IPS-15b (cell line): Measurements from ENCODE around the gene AGMO.

Experiments
- H3K27me3 ChIP-seq: one replicate; pipeline ENCODE4 v1.6.1; 2013; ENCODE audit warnings: low read length; ENCODE audit not compliant: control insufficient read depth, insufficient read depth
- H3K36me3 ChIP-seq: one replicate; pipeline ENCODE4 v1.6.1; 2013; ENCODE audit warnings: low read length; ENCODE audit not compliant: control insufficient read depth, insufficient read depth
- H3K4me1 ChIP-seq: one replicate; pipeline ENCODE4 v1.6.1; 2013; ENCODE audit warnings: mild to moderate bottlenecking, low read length; ENCODE audit not compliant: control insufficient read depth, insufficient read depth
- H3K4me3 ChIP-seq: one replicate; pipeline ENCODE4 v1.5.1; 2013; ENCODE audit warnings: low read depth, low read length
- H3K9ac ChIP-seq: one replicate; pipeline ENCODE4 v1.6.1; 2013; ENCODE audit warnings: low read depth, mild to moderate bottlenecking, low read length
- H3K9me3 ChIP-seq: one replicate; pipeline ENCODE4 v1.6.1; 2013; ENCODE audit warnings: mild to moderate bottlenecking, low read length; ENCODE audit not compliant: control insufficient read depth, insufficient read depth

The AGMO gene

GRCh38 chr7:15586266-15586665, 24.5 kb upstream of the AGMO start:
- Histone ChIP-seq H3K9me3 (peaks cover 3% of the 10 kb centered on the region), H3K9ac (no peak overlapping the region), H3K4me3 (no peak overlapping the region), H3K27me3 (no peaks in the 10 kb centered on the region), H3K4me1 (no peaks in the 10 kb centered on the region), H3K36me3 (no peaks in the 10 kb centered on the region)

DNA sequence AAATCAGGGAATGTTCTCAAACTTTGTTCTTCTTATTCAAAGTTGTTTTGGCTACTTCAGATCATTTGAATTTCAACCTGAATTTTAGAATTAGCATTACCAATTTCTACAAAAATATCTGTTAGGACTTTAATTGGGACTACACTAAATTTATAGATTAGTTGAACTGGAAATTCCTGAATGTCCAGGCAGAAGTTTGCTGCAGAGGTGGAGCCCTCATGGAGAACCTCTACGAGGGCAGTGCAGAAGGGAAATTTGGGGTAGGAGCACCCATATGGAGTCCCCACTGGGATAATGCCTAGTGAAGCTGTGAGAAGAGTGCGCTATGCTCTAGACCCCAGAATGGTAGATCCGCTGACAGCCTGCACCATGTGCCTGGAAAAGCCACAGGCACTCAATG, 22.8 kb upstream of the AGMO start:
- Histone ChIP-seq H3K4me3 (no peak overlapping the region), H3K36me3 (no peaks in the 10 kb centered on the region), H3K27me3 (no peaks in the 10 kb centered on the region), H3K9ac (no peak overlapping the region), H3K4me1 (no peaks in the 10 kb centered on the region), H3K9me3 (peaks cover 3% of the 10 kb centered on the region)

GRCh38 chr7:15582773-15583172, 21.0 kb upstream of the AGMO start:
- no peak overlapping the region for H3K4me3 ChIP-seq
- H3K4me1 ChIP-seq: no peaks in the 10 kb centered on the region
- H3K36me3 ChIP-seq: no peaks in the 10 kb centered on the region
- H3K27me3 ChIP-seq: no peaks in the 10 kb centered on the region
- H3K9me3 ChIP-seq: peaks cover 3% of the 10 kb centered on the region
- H3K9ac ChIP-seq: no peak overlapping the region

DNA sequence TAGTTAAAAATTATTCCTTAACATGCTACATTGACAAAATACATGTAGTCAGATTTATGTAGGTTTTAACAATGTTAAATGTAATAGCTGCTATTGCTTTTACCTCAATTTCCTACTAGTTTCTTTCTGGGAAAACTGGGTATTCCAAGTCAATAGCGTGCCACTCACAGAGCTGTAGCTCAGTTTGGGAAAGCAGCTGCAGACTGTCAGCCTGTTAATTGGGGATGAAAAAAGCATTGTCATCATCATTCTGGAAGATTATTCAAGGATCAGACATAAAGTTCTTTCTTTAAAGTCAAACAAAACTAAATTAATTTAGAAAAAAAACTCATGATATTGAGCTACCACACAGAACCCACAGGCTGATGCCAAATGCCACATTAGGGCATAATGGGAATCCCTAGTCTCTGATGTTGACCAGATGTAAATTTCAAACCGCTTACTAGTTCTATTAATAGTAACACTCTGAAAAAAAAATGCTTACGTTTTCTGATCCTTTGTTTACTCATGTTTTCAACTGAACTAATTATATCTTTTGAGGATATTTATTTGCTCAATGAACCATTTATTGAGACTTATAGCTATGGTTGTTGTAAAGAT, 19.6 kb upstream of the AGMO start:
- H3K9ac ChIP-seq: no peak overlapping the region
- no peak overlapping the region for H3K4me3 ChIP-seq
- H3K27me3 ChIP-seq: no peaks in the 10 kb centered on the region
- H3K36me3 ChIP-seq: no peaks in the 10 kb centered on the region
- no peaks in the 10 kb centered on the region for H3K4me1 ChIP-seq
- H3K9me3 ChIP-seq: peaks cover 3% of the 10 kb centered on the region

DNA sequence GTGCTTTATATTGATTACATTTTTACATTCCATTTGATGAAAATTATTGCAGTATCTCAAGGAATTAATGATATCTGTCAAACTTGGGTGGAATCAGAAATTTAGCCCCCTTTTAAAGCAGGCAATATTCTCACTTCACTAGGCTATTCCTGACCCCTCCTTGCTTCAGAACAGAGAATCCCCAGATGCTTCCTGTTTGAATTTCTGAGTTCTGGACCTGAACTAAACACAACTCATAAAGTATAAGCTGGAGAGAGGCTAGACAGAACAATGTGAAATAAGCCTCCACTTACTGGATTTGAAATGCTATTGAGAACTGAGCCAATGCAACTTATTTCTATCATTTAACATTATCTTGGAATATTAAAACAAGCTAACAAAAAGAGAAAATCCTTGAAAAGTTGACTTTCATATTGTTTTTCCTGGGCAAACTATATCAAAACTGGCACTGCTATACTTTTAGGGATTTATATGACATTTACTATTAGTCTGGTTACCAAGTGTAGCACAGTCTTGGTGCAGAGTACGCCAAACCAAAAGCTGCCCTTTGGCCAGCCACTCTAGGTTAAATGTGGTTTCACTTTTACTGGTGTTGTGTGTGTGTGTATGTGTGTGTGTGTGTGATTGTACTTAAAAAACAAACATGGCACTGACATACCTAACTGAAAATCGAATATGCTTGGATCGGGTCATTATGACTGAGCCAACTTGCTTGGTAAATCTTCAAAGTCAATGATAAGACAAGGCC, 19.0 kb upstream of the AGMO start:
- Histone ChIP-seq H3K4me3 (no peak overlapping the region), H3K9me3 (peaks cover 3% of the 10 kb centered on the region), H3K4me1 (no peaks in the 10 kb centered on the region), H3K36me3 (no peaks in the 10 kb centered on the region), H3K9ac (no peak overlapping the region), H3K27me3 (no peaks in the 10 kb centered on the region)

DNA sequence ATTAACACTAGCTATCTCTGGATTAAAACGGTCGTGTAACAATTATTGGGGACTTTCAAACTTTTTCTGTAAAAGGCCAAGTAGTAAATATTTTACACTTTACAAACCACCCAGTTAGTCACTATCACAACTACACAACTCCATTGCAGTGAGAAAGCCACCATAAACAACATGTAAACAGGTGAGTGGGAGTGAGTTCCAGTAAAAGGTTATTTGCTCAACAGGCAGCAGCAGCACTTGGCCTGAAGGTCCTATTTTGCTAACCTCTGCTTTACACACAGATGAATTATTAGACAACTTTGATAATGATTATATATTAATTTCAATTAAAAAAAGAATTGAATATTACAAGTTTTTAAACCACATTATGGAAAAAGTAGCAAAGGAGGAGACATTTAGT, 15.8 kb upstream of the AGMO start:
- Histone ChIP-seq H3K9me3 (no peaks in the 10 kb centered on the region), H3K4me3 (no peak overlapping the region), H3K27me3 (no peaks in the 10 kb centered on the region), H3K36me3 (no peaks in the 10 kb centered on the region), H3K9ac (no peak overlapping the region), H3K4me1 (no peaks in the 10 kb centered on the region)

GRCh38 chr7:15571301-15571878, 9.6 kb upstream of the AGMO start:
- Histone ChIP-seq H3K4me1 (no peaks in the 10 kb centered on the region), H3K9ac (no peak overlapping the region), H3K4me3 (no peak overlapping the region)

GRCh38 chr7:15567652-15568051, 5.8 kb upstream of the AGMO start:
- H3K9ac ChIP-seq: no peak overlapping the region
- H3K4me1 ChIP-seq: no peaks in the 10 kb centered on the region
- H3K4me3 ChIP-seq: no peak overlapping the region
- H3K36me3 ChIP-seq: no peaks in the 10 kb centered on the region
- H3K27me3 ChIP-seq: no peaks in the 10 kb centered on the region
- no peaks in the 10 kb centered on the region for H3K9me3 ChIP-seq

More at GRCh38 chr7:15571301-15571878, 9.6 kb upstream of the AGMO start:
- H3K9me3 ChIP-seq: no peaks in the 10 kb centered on the region
- no peaks in the 10 kb centered on the region for H3K36me3 ChIP-seq
- H3K27me3 ChIP-seq: no peaks in the 10 kb centered on the region

GRCh38 chr7:15567036-15567435, 5.2 kb upstream of the AGMO start:
- H3K9me3 ChIP-seq: no peaks in the 10 kb centered on the region
- no peaks in the 10 kb centered on the region for H3K27me3 ChIP-seq
- no peaks in the 10 kb centered on the region for H3K4me1 ChIP-seq
- no peak overlapping the region for H3K9ac ChIP-seq
- H3K36me3 ChIP-seq: no peaks in the 10 kb centered on the region
- no peak overlapping the region for H3K4me3 ChIP-seq

GRCh38 chr7:15566476-15566875, 4.7 kb upstream of the AGMO start:
- Histone ChIP-seq H3K4me1 (no peaks in the 10 kb centered on the region), H3K36me3 (no peaks in the 10 kb centered on the region), H3K9me3 (no peaks in the 10 kb centered on the region), H3K9ac (no peak overlapping the region), H3K4me3 (no peak overlapping the region), H3K27me3 (no peaks in the 10 kb centered on the region)

DNA sequence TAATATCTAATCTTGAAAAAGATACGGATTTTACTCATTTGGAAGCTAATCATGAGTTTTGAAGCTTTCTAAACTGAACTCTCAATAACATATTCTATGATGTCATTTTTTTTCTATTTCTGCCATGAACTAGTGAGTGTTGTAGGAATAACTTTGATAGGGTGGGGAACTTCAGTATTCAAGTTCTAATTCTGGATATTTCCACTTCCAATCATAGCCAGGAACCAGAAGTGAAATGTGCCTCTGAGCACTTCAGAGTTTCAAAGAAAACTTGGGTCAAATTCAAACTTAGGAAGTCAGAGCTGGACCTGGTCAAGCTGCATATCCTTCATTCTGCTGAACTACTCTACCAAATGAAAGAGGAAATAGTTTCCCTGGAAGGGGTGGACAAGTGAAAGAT, 847 bp downstream of the AGMO start:
- Histone ChIP-seq H3K4me1 (no peaks in the 10 kb centered on the region), H3K36me3 (no peaks in the 10 kb centered on the region), H3K9me3 (no peaks in the 10 kb centered on the region), H3K9ac (no peak overlapping the region), H3K4me3 (no peak overlapping the region), H3K27me3 (no peaks in the 10 kb centered on the region)

GRCh38 chr7:15559416-15559928, 2.3 kb downstream of the AGMO start:
- H3K9ac ChIP-seq: no peak overlapping the region
- no peaks in the 10 kb centered on the region for H3K36me3 ChIP-seq
- H3K9me3 ChIP-seq: no peaks in the 10 kb centered on the region
- H3K4me1 ChIP-seq: no peaks in the 10 kb centered on the region
- no peaks in the 10 kb centered on the region for H3K27me3 ChIP-seq
- H3K4me3 ChIP-seq: no peak overlapping the region
